Fibroblast of the aortic adventitia (primary cell): Measurements from ENCODE around the gene FCRL6. TPM values are rescaled to one million over a fixed set of nuclear protein-coding genes. Genes with fewer than 3 reads are reported as not detected.

Source experiments
- DNase-seq: peaks from one replicate; pipeline ENCODE4 v3.0.0-alpha.2; 2010; ENCODE audit warnings: low read depth
- H3K4me3 ChIP-seq: 2 replicates; pipeline ENCODE4 v1.5.1; 2011; ENCODE audit warnings: low read depth, mild to moderate bottlenecking, control low read depth, low read length, moderate library complexity
- small RNA-seq: library from RNA; depleted of rRNA; stranded (forward); fragments of <200 nt; gene quantifications from one replicate; pipeline ENCODE3, GENCODE V24; 2012
- total RNA-seq: library from RNA; depleted of rRNA; stranded (reverse); fragments of >200 nt; gene quantifications from 2 replicates; pipeline ENCODE4 v1.2.3, GENCODE V29; 2012; ENCODE audit warnings: low replicate concordance
- TF ChIP-seq, protein P1 (sequence below): IDR thresholded peaks from 2 replicates; pipeline ENCODE4 v1.5.1; 2011; ENCODE audit warnings: mild to moderate bottlenecking, low read length, control low read depth, inconsistent platforms; ENCODE audit not compliant: insufficient read depth

Gene FCRL6
- total RNA-seq, 1 donor = not detected

DNA sequence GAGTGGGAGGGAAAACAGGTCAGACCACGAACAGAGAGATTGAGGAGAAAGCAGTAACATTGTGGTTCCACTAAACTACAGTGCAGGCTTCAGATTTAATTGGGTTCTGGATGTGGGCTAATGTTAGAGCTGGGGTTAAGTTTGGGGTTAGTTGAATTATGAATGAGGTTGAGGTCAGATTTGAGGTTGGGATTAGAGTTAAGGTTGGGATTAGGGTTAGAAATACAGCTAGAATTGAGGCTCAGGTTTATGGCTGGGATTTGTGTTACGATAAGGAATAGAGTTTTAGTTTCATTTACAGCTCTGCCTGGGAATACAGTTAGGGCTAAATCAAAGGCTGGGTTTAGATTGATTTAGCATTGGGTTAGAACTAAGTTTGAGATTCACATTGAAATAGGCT lies 62.1 kb downstream of the FCRL6 start:
- TF ChIP-seq, protein P1, sequence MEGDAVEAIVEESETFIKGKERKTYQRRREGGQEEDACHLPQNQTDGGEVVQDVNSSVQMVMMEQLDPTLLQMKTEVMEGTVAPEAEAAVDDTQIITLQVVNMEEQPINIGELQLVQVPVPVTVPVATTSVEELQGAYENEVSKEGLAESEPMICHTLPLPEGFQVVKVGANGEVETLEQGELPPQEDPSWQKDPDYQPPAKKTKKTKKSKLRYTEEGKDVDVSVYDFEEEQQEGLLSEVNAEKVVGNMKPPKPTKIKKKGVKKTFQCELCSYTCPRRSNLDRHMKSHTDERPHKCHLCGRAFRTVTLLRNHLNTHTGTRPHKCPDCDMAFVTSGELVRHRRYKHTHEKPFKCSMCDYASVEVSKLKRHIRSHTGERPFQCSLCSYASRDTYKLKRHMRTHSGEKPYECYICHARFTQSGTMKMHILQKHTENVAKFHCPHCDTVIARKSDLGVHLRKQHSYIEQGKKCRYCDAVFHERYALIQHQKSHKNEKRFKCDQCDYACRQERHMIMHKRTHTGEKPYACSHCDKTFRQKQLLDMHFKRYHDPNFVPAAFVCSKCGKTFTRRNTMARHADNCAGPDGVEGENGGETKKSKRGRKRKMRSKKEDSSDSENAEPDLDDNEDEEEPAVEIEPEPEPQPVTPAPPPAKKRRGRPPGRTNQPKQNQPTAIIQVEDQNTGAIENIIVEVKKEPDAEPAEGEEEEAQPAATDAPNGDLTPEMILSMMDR = no peak
- no peak for DNase-seq
- H3K4me3 ChIP-seq = no peak overlapping the region

Small RNA genes within 50 kb of the gene (small RNA-seq; reads per million reads assigned to genes)
- not detected for gene RF00570

Other genes starting within 250 kb of the FCRL6 start
- not detected in 2 replicates for gene APCS, start 214.5 kb upstream of the FCRL6 start, total RNA-seq
- gene CRP, start 87.8 kb upstream of the FCRL6 start, total RNA-seq = not detected in 2 replicates
- gene DUSP23, start 21.4 kb upstream of the FCRL6 start, total RNA-seq = 10.0 and 27.8 TPM in 2 replicates
- gene SLAMF8, start 24.5 kb downstream of the FCRL6 start, total RNA-seq = not detected in 2 replicates
- not detected in 2 replicates for gene VSIG8, start 60.3 kb downstream of the FCRL6 start, total RNA-seq
- gene CFAP45, start 97.8 kb downstream of the FCRL6 start, total RNA-seq = 0.27 and 1.4 TPM in 2 replicates
- gene TAGLN2, start 123.1 kb downstream of the FCRL6 start, total RNA-seq = 62.4 and 228 TPM in 2 replicates
- 2.0 TPM in 1 of 2 replicates, not detected in the other for gene IGSF9, start 143.3 kb downstream of the FCRL6 start, total RNA-seq
- not detected in 2 replicates for gene SLAMF9, start 151.9 kb downstream of the FCRL6 start, total RNA-seq
- 3.3 and 7.7 TPM in 2 replicates for gene PIGM, start 229.6 kb downstream of the FCRL6 start, total RNA-seq